Measurements from ENCODE around the gene ZNG1A.
"Not testable (repeated sequence)": the region's sequence is repeated elsewhere in the genome, so short reads cannot be mapped to it uniquely, and the experiment has no call there.

- TF ChIP-seq EZH2 (IDR thresholded peaks at IDR 0.05; ENCODE audit: borderline replicate concordance, low read length); CTCF (IDR thresholded peaks at IDR 0.05; ENCODE audit: low read length): not testable (repeated sequence)
Measured at GRCh38 chr9:117995-118467, 60.8 kb downstream of the ZNG1A start, which contains the start of gene FOXD4.

All from OCI-LY1 (cell line).